ENCODE data around the gene ZKSCAN1. TPM values are rescaled to one million over a fixed set of nuclear protein-coding genes. Genes with fewer than 3 reads are reported as not detected.

Gene ZKSCAN1
- total RNA-seq, 4 donors from 2014 or later, result 48.0 to 86.1 (median 73.5) TPM

- Histone ChIP-seq H3K27me3 (no peaks in the 10 kb centered on the region), H3K4me3 (peak overlapping the region in 1 of 4 donors; percentile 98)
Measured at GRCh38 chr7:100017875-100018274, 2.5 kb downstream of the ZKSCAN1 start.

GRCh38 chr7:100019908-100020307, 4.5 kb downstream of the ZKSCAN1 start:
- Histone ChIP-seq H3K4me3 (no peak overlapping the region), H3K27ac (no peak overlapping the region), H3K27me3 (no peaks in the 10 kb centered on the region), H3K9me3 (no peaks in the 10 kb centered on the region), H3K36me3 (peaks cover 0 to 29% (median 4%) of the 10 kb centered on the region in 3 donors), H3K4me1 (peaks cover 0 to 45% (median 4%) of the 10 kb centered on the region in 4 donors)
- DNase-seq, result no peak
- TF ChIP-seq, protein P1, sequence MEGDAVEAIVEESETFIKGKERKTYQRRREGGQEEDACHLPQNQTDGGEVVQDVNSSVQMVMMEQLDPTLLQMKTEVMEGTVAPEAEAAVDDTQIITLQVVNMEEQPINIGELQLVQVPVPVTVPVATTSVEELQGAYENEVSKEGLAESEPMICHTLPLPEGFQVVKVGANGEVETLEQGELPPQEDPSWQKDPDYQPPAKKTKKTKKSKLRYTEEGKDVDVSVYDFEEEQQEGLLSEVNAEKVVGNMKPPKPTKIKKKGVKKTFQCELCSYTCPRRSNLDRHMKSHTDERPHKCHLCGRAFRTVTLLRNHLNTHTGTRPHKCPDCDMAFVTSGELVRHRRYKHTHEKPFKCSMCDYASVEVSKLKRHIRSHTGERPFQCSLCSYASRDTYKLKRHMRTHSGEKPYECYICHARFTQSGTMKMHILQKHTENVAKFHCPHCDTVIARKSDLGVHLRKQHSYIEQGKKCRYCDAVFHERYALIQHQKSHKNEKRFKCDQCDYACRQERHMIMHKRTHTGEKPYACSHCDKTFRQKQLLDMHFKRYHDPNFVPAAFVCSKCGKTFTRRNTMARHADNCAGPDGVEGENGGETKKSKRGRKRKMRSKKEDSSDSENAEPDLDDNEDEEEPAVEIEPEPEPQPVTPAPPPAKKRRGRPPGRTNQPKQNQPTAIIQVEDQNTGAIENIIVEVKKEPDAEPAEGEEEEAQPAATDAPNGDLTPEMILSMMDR (IDR thresholded peaks at IDR 0.05), result no peak
- no peak for TF ChIP-seq POLR2A (IDR thresholded peaks at IDR 0.05)

More at GRCh38 chr7:100017875-100018274, 2.5 kb downstream of the ZKSCAN1 start:
- no peak for DNase-seq
- Histone ChIP-seq H3K4me1 (peaks cover 0 to 45% (median 6%) of the 10 kb centered on the region in 4 donors), H3K36me3 (peaks cover 0 to 8% (median 0%) of the 10 kb centered on the region in 3 donors), H3K9me3 (no peaks in the 10 kb centered on the region), H3K27ac (peak overlapping the region in 2 of 4 donors; percentile 64 to 99)
- TF ChIP-seq, protein P1 (IDR thresholded peaks at IDR 0.05), result no peak
- no peak for TF ChIP-seq POLR2A (IDR thresholded peaks at IDR 0.05)

GRCh38 chr7:100021297-100021696, 5.9 kb downstream of the ZKSCAN1 start:
- TF ChIP-seq POLR2A (IDR thresholded peaks at IDR 0.05), result no peak
- TF ChIP-seq, protein P1 (IDR thresholded peaks at IDR 0.05), result no peak
- peaks cover 0 to 45% (median 3%) of the 10 kb centered on the region in 4 donors for H3K4me1 ChIP-seq
- H3K36me3 ChIP-seq, result peaks cover 0 to 41% (median 4%) of the 10 kb centered on the region in 3 donors
- H3K27ac ChIP-seq, result no peak overlapping the region
- no peaks in the 10 kb centered on the region for H3K9me3 ChIP-seq
- DNase-seq, result no peak
- H3K27me3 ChIP-seq, result no peaks in the 10 kb centered on the region
- H3K4me3 ChIP-seq, result no peak overlapping the region

- H3K4me1 ChIP-seq, result peaks cover 0 to 31% (median 0%) of the 10 kb centered on the region in 4 donors
- TF ChIP-seq POLR2A (IDR thresholded peaks at IDR 0.05), result no peak
- TF ChIP-seq, protein P1 (IDR thresholded peaks at IDR 0.05), result no peak
Measured at GRCh38 chr7:100022621-100023020, 7.2 kb downstream of the ZKSCAN1 start.

GRCh38 chr7:100023526-100023925, 8.1 kb downstream of the ZKSCAN1 start:
- peaks cover 0 to 25% (median 0%) of the 10 kb centered on the region in 4 donors for H3K4me1 ChIP-seq
- H3K27ac ChIP-seq, result peak overlapping the region in 1 of 4 donors; percentile 28

More at GRCh38 chr7:100022621-100023020, 7.2 kb downstream of the ZKSCAN1 start:
- H3K9me3 ChIP-seq, result no peaks in the 10 kb centered on the region
- peaks cover 0 to 52% (median 4%) of the 10 kb centered on the region in 3 donors for H3K36me3 ChIP-seq
- no peaks in the 10 kb centered on the region for H3K27me3 ChIP-seq
- peak in 1 of 3 donors; percentile 73 for DNase-seq
- H3K4me3 ChIP-seq, result peak overlapping the region in 1 of 4 donors; percentile 7
- H3K27ac ChIP-seq, result peak overlapping the region in 2 of 4 donors; percentile 28 to 33

More at GRCh38 chr7:100023526-100023925, 8.1 kb downstream of the ZKSCAN1 start:
- TF ChIP-seq POLR2A (IDR thresholded peaks at IDR 0.05), result no peak
- TF ChIP-seq, protein P1 (IDR thresholded peaks at IDR 0.05), result no peak
- no peaks in the 10 kb centered on the region for H3K27me3 ChIP-seq
- peaks cover 0 to 52% (median 4%) of the 10 kb centered on the region in 3 donors for H3K36me3 ChIP-seq
- H3K9me3 ChIP-seq, result no peaks in the 10 kb centered on the region
- no peak for DNase-seq
- H3K4me3 ChIP-seq, result no peak overlapping the region

Data from Peyer's patch (tissue), 4 donors.